Skin epidermis (tissue), 12 donors: ENCODE measurements around the gene CEP135.
A peak's percentile ranks its signal among the peaks of the same experiment; 100 is the strongest.
"Not testable (repeated sequence)": the region's sequence is repeated elsewhere in the genome, so short reads cannot be mapped to it uniquely, and the experiment has no call there.

Experiments used
- H3K27ac ChIP-seq, 21 experiments: fragments of 200-600 bp; sonication (generic) in 11 of 21; one replicate each; pipeline ENCODE4 v1.5.0; 2020; ENCODE audit warnings: mild to moderate bottlenecking in 3 of 21, inconsistent platforms in 2 of 21, moderate library complexity in 2 of 21
- H3K4me3 ChIP-seq, 7 experiments: fragments of 200-600 bp; sonication (generic) in 2 of 7; one replicate each; pipeline ENCODE4 v1.5.0; 2020; ENCODE audit warnings: inconsistent platforms in 2 of 7, mild to moderate bottlenecking in 2 of 7, moderate library complexity in 1 of 7

Gene CEP135

DNA sequence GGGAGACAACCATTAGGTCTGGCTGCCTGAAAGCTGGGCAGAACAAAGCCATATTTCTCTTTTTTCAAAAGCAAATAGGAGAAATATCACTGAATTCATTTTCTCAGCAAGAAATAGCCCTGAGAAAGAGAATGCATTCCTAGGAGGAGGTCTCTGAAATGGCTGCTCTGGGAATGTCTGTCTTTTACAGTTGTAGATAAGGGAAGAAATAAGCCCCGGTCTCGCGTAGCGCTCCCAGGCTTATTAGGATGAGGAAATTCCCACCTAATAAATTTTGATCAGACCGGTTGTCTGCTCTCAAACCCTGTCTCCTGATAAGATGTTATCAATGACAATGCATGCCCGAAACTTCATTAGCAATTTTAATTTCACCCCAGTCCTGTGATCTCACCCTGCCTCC is 12.8 kb upstream of the CEP135 start:
- not testable (repeated sequence) for H3K4me3 ChIP-seq, H3K27ac ChIP-seq

DNA sequence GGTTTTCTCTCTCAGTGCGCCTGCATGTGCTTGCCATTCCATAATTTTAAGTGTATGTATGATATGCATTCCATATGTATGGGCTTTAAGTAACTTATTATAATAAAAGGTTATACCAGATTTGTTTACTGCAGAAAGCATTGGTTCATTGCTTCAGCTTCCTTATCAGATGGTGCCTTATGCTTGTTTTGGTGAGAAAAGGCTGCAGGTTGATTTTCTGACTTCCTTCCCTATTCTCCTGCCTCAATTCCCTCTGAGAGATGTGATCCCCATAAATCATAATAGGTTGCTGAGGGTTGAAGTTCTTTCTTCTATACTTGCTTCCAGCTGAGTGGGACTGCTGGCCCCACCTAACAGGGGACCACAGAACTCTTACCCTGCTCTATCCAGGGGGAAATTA is 10.3 kb upstream of the CEP135 start:
- H3K4me3 ChIP-seq = no peak overlapping the region
- no peak overlapping the region for H3K27ac ChIP-seq

DNA sequence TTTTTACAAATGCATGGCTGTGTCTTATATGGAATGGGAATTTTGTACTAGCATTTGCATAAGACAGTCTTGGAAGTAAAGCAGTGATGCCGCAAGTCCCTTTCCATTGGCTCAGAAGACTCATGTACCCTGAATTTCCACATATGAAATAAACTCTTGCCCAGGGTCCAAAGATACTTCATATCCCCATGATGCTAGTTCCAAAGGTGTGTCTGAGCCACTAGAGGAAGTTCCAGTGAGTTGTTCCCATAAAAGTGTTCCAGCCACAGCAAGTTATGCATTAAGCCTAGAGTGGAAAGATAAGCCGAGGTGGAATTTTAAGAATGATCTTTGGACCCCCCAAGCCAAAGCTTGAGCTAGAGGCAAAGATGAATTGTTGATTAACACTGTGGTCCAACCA is 9.3 kb upstream of the CEP135 start:
- H3K4me3 ChIP-seq = no peak overlapping the region

DNA sequence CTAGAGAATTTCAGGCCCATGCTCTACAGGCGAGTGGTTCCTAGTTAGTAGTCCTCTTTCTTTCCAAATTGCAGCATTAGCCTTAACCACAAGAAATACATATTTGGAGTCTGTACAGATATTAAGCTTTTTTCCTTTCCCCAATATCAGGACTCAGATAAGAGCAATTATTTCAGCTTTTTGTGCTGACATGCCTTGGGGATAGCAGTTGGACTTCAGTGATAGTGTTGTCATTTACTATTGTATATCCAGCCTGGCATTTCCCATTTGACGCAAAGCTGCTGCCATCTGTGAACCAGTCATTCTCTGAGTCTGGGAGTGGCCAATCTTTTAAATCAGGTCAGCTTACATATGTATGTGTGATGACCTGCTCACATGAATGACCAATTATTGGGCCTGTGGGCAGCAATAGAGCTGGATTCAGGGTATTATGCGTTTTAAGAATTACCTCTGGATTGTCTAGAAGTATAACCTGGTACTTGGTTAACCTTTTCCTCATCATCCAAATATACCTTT is 6.8 kb upstream of the CEP135 start:
- no peak overlapping the region for H3K4me3 ChIP-seq
- no peak overlapping the region for H3K27ac ChIP-seq

More for the DNA sequence above, 9.3 kb upstream of the CEP135 start:
- H3K27ac ChIP-seq = no peak overlapping the region

DNA sequence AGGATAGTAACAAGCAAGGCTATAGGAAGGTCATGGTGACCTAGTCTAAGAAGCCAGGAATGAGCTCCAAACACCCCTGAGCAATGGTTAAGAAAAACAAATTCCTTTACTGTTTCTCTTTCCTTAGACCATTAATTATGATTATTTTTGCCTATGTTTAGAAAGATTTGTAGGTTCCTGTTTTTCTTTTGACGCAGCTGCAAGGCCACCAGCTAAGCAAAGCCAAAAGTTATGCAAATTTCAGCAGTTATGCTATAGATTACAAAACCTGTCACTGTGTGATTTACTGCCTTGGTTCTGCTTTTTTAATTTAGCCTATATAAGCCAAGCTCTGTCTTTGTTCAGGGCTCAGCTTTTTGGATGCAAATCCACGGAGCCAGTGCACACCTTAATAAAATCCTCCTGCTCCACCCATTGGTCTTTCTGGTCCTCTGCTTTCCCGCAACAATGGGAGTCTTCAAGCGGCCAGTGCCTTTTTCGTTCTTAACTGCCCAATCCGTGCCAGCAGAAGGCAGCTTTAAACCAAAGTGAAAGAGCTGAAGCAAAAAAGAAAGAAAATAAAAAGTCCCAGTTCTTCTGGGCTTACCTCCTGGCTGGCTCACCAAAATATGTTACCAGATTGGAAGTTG is 1.4 kb upstream of the CEP135 start:
- peak overlapping the region; percentile 16 to 94 (median 83) for H3K4me3 ChIP-seq
- peak overlapping the region; percentile 24 to 98 (median 91) for H3K27ac ChIP-seq

DNA sequence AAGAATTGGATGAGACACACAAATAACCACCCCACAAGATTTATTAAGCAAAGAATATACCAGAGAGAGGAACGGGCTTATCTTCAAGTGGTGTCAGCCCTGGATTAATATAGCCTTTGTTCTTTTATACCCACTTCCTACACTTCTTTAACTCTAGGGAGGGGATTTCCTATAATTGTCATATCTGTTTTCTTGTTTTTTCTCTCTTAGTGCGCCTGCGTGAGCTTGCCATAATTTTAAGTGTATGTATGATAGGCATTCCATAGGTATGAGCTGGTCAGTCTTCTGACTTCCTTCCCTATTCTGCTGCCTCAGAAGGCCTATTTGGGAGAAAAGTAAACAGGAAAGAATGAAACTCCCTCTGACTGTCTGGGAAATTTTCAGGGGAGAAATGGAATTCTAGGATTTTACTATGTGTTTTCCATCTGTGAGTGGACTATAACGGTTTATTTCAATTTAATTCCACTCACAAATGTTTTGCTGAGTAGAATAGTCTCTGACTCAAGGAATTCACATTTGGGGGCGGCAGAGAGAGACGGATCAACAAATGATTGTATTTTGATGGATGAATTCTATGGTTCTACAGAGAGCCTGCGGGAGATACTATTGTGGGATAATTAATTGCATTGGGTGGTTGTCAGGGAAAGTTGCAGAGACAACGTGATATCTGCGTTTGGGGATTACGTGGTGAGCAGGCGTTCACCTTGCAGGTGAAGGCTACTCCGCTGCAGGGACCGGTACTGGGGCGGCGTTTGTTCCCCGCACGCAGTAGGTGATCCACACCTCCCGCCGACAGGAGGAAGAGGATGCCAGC is 626 bp upstream of the CEP135 start:
- Histone ChIP-seq H3K4me3 (peak overlapping the region; percentile 67 to 94 (median 84)), H3K27ac (peak overlapping the region; percentile 78 to 98 (median 91))

DNA sequence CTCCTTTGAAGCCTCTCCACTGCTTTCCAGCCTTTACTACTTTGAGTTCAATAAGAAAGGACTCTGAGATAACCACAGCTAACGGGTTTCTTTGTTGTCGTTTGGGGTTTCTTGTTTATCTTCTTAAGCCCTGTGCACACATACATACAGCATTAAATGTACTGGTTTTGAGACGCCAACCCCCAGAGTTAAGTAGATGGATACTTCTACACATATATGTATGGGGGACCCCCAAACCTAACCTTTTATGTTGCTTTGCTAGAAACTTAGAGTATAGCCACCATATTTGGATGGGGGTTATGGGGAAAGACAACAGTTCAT is 697 bp downstream of the CEP135 start:
- Histone ChIP-seq H3K27ac (peak overlapping the region; percentile 78 to 98 (median 91)), H3K4me3 (peak overlapping the region; percentile 67 to 94 (median 84))

DNA sequence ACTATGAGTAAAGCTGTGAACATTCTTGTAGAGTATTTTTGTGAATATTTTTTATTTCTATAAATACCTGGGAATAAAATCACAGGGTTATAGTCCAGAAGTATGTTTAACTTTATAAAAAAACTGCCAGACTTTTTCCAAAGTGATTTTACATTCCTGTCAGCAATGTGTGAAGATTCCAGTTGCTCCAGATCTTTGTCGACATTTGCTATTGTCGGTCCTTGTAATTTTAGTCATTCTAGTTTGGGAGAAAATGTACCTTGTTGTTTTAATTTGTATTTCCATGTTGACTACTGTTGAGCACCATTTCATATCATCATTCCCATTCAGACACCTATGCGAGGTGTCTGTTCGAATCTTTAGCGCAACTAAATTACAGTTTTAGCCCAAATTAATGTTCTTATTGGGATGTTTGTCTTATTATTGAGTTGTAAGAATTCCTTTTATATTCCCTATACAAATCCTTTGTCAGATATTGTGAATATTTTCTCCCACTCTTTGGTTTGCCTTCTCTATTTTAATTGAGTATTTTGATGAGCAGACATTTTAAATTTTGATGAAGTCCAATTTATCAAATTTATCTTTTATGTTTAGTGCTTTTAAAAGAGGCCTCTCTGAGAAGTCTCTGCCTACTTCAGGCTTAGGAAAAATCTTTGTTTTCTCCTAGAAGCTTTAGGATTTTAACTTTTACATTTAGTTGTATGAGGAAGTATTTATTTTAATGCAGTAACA is 2.6 kb downstream of the CEP135 start:
- Histone ChIP-seq H3K27ac (no peak overlapping the region), H3K4me3 (no peak overlapping the region)

DNA sequence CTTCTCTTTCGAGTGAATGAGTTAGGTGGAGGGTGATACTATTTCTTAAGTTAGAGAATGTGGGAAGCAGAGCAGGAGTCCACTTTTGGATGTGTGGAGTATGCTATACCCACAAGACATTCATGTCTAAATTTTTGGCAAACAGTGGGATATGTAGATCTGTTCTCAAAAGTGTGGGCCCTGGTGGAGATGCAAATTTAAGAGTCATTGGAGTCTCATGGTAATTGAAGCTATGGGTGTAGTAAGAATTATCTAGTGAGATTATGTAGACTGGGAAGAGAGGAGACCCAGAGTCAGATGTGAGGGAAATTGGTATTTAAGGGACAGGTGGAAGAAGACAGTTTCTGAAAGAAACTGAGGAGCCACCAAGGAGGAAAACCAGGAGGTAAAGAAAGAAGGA is 7.0 kb downstream of the CEP135 start:
- Histone ChIP-seq H3K27ac (no peak overlapping the region), H3K4me3 (no peak overlapping the region)

DNA sequence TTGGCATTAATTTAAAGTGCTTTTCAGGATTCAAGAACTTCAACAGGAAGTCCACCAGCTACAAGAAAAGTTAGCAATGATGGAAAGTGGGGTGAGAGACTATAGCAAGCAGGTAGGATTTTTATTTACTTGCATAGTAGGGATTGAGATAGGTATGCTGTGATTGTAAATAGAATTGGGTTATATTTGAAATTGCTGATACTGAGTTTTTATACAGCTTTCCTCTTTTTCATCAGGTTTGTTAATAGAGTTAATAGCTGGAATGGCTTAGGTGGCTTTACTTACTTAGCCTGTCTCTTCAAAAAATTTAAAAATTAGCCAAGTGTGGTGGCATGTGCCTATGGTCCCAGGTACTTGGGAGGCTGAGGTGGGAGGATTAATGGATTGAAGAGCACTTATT is 10.9 kb downstream of the CEP135 start:
- no peak overlapping the region for H3K27ac ChIP-seq
- no peak overlapping the region for H3K4me3 ChIP-seq

DNA sequence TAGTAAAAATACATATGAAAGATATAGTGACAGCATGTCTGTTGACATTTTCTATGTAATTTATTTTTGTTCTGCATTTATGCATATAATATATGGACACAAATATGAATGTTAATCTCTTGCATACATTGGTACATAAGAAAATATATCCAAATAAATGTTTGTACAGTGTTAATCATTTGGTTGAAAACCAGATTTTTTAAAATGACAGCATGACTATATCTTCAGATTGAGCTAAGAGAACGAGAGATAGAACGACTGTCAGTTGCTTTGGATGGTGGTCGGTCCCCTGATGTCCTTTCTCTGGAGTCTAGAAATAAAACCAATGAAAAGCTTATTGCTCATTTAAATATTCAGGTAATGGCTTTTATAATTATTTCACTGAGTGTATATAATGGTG is 15.3 kb downstream of the CEP135 start:
- no peak overlapping the region for H3K4me3 ChIP-seq
- no peak overlapping the region for H3K27ac ChIP-seq

DNA sequence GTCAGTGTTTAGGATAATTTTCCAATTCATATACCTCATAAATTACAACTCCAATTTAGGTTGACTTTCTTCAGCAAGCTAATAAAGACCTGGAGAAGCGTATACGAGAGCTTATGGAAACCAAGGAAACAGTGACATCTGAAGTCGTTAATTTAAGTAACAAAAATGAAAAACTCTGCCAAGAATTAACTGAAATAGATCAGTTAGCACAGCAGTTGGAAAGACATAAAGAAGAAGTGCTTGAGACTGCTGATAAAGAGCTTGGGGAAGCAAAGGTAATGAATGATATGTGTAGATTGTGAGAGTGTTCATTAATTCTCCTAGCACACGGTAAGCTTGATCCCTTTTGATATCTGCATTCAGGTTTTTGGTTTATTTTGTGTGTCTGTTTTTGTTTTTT is 16.8 kb downstream of the CEP135 start:
- Histone ChIP-seq H3K4me3 (no peak overlapping the region), H3K27ac (no peak overlapping the region)

DNA sequence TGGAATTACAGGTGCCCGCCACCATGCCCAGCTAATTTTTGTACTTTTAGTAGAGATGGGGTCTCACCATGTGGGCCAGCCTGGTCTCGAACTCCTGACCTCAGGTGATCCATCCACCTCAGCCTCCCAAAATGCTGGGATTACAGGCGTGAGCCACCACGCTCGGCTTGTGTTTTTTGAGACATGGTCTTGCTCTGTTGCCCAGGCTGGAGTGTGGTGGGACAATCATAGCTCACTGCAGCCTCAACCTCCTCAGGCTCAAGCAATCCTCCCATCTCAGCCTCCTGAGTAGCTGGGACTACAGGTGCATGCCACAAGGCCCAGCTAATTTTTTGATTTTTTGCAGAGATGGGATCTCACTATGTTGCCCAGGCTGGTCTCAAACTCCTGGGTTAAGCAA is 17.6 kb downstream of the CEP135 start:
- H3K27ac ChIP-seq, H3K4me3 ChIP-seq: not testable (repeated sequence)

DNA sequence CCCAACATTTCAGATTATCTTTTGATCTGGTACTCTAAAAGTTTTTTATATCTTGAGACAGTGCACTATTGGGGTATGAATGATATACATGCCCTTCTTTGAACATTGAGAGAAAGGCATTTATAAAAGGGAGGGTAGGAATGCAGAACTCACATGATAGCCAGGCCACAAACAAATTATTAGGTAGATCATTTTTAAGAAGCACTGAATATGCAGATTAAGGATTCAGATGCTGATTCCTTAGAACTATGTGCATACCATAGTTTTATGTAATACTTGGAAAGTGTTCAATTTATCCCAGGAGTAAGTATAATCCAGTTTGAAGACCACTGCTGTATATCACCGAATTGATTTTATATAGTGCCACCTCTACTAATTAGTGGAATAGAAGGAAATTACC is 18.6 kb downstream of the CEP135 start:
- no peak overlapping the region for H3K4me3 ChIP-seq
- no peak overlapping the region for H3K27ac ChIP-seq

DNA sequence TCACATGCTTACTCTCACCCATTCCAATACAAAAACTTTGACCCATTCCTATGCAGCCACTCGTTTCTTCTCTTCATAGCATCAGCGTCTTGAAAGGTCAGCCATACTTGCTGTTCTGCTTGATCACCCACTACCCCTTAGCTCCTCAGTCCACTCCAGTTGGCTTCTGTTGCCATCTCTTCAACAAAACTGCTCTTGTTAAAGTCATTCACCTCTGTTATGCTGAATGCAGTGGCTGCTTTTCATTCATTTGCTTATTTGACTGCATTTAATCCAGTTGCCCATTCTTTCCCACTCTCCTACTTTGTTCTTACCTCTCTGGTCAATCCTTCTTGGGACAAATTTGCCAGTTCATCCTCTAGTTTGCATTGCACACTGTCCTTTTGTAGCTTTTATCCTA is 24.9 kb downstream of the CEP135 start:
- no peak overlapping the region for H3K4me3 ChIP-seq

DNA sequence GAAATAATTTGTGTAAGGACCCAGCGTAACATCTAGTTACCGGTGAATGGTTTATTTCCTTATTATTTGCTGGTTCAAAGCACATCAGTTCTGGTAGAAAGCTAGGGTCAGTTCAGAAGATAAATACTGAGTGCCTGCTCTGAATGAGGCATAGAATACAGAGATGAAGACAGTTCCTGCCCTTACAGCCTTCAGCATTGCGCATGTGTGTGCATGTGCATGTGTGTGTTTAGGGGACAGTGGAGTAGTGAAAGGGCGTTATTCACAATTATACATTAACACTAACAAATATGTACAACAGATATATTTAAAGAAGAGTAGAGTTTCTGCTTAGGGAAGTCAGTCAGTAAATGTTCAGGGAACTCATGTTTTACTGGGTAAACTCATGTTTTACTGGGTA is 29.1 kb downstream of the CEP135 start:
- no peak overlapping the region for H3K27ac ChIP-seq

More for the DNA sequence above, 24.9 kb downstream of the CEP135 start:
- H3K27ac ChIP-seq = no peak overlapping the region

DNA sequence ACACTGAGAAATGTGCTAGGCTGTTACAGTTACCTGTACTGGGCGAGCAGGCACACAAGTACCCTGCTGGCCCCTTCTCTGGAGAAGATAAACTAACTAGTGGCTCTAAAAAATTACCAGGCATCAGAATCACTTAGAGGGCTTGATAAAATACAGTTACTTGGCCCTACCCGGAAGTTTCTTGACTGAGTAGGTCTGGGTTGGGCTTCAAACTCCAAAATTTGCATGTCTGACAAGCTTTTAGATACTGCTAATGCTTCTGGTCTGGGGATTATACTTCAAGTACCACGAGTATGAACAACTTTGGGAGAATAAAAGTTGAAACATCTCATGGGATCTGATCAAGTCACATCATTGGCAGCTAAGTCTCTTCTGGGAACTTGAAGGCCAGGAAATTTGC is 30.8 kb downstream of the CEP135 start:
- no peak overlapping the region for H3K4me3 ChIP-seq

More for the DNA sequence above, 29.1 kb downstream of the CEP135 start:
- H3K4me3 ChIP-seq = no peak overlapping the region

DNA sequence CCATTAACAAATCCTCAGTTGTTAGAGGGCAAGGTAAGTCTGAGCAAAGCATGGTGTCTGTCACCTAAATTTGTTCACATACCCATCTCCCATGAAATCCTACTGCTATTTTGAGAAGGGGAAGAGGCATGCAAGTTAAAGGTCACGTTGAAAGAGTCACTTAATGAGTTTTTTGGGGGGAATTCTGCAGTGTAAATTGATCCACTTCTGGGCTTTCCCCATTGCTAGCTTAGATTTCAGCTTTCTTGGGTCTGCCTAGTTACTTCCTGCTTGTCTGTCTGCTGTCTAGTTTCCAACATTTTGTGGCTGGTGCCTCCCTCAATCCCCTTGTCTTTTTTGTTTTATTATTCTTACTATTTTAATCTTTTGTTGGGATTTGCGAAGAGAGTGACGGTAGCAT is 32.0 kb downstream of the CEP135 start:
- no peak overlapping the region for H3K27ac ChIP-seq
- H3K4me3 ChIP-seq = no peak overlapping the region

More for the DNA sequence above, 30.8 kb downstream of the CEP135 start:
- H3K27ac ChIP-seq = no peak overlapping the region

DNA sequence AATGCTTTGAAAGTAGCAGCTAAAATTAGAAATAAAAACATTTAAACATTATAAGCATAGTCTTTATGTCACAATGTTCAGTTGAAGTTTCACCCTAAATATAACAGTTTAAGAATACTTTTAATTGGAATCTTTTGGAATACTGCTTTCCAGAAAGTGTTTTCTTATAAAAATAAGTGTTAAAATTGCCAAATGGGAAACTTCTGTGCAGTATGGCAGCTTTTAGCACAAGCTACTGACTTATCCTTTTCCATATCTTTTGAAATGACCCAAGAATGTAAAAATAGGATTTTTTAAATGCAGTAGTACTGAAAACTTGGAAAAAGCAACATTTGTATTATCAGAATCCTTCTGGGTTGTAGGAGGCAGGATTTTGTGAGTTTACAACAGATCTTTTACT is 34.2 kb downstream of the CEP135 start:
- H3K4me3 ChIP-seq = no peak overlapping the region

DNA sequence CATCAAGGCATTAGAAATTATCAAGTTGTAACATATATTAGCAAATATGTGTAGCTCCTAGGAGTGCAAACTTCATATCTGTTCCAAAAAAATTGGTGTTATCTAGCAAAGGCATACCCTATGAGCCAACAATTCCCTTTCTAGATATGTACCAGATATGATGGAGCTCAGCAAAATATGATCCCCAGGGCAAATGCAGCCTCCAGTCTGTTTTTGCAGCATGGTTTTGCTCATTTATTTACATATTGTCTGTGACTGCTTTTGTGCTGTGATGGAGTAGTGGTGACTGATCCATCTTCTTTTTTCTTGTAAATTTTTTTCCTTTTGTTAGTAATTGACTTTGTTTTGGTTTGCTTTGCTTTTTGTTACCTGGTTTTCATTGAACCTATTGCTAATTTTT is 41.0 kb downstream of the CEP135 start:
- Histone ChIP-seq H3K4me3 (no peak overlapping the region), H3K27ac (no peak overlapping the region)

More for the DNA sequence above, 34.2 kb downstream of the CEP135 start:
- no peak overlapping the region for H3K27ac ChIP-seq
